GM12878 (cell line): ENCODE data around the gene IL17RC. TPM values are rescaled to one million over a fixed set of nuclear protein-coding genes. Genes with fewer than 3 reads are reported as not detected.

Source experiments
- ATAC-seq: fragments of 200-7000 bp; cut with Tn5 transposase; 3 replicates; pipeline ENCODE4 v1.9.1; 2020; ENCODE audit warnings: mild to moderate bottlenecking, moderate library complexity
- Bru-seq: library from RNA; stranded (reverse); fragments of 400-500 nt; gene quantifications from one replicate; lab custom pipeline; 2021; lab: Mats Ljungman, UMichigan
- BruChase-seq, 2 experiments: library from RNA; stranded (reverse); fragments of 400-500 nt; gene quantifications; one replicate each; lab custom pipeline; 2021; lab: Mats Ljungman, UMichigan
- BruUV-seq: library from RNA; stranded (reverse); fragments of 400-500 nt; replicated peaks from 2 replicates; lab custom pipeline; 2021; lab: Mats Ljungman, UMichigan
- CTCF ChIA-PET: fragments of 300-600 bp; sonication (Branson Sonifier 250); formaldehyde crosslinking; extraction: SDS; loops from one replicate; lab custom pipeline; 2021; ENCODE audit warnings: inconsistent platforms; lab: Yijun Ruan, JAX
- POLR2A ChIA-PET: fragments of 350-600 bp; formaldehyde crosslinking; extraction: SDS; loops from one replicate; lab custom pipeline; 2021; ENCODE audit warnings: inconsistent platforms; lab: Charles Lee
- RAD21 ChIA-PET: fragments of 300-600 bp; sonication (Branson Sonifier 250); formaldehyde crosslinking; loops from one replicate; lab custom pipeline; 2023; ENCODE audit warnings: antibody characterized with exemption; ENCODE audit not compliant: unreplicated experiment; lab: Charles Lee
- SMC1A ChIA-PET: fragments of 300-600 bp; sonication (Branson Sonifier 250); formaldehyde crosslinking; loops from one replicate; lab custom pipeline; 2023; ENCODE audit not compliant: unreplicated experiment, uncharacterized antibody; lab: Charles Lee
- DNase-seq: peaks from one replicate; pipeline ENCODE4 v3.0.0-alpha.2; 2011; ENCODE audit warnings: low read depth, low spot score
- FAIRE-seq: peaks from 3 replicates; lab custom pipeline; 2011; peaks lifted over from hg19 to GRCh38; lab: Jason Lieb, UNC
- H2AFZ ChIP-seq: 2 replicates; pipeline ENCODE4 v1.6.0; 2011; ENCODE audit warnings: low read depth, low read length, control low read depth; ENCODE audit not compliant: control insufficient read depth
- H3K27ac ChIP-seq: 2 replicates; pipeline ENCODE4 v1.5.1; 2011; ENCODE audit warnings: control low read depth; ENCODE audit not compliant: control insufficient read depth, insufficient read depth
- H3K27me3 ChIP-seq, 2 experiments: replicated peaks in 1 of 2; 2 replicates each; pipeline versions ENCODE4 v1.6.0 to v1.6.1; 2011; ENCODE audit warnings: low read length in 1 of 2; ENCODE audit not compliant: control insufficient read depth in 2 of 2, insufficient read depth in 2 of 2
- H3K36me3 ChIP-seq, 2 experiments: 2 replicates each; pipeline ENCODE4 v1.5.1; 2011; ENCODE audit warnings: low read length in 1 of 2; ENCODE audit not compliant: control insufficient read depth in 2 of 2, insufficient read depth in 2 of 2
- H3K4me1 ChIP-seq: 2 replicates; pipeline ENCODE4 v1.6.1; 2011; ENCODE audit warnings: mild to moderate bottlenecking, low read length, moderate library complexity, mixed read lengths; ENCODE audit not compliant: control insufficient read depth, insufficient read depth
- H3K4me2 ChIP-seq: 2 replicates; pipeline ENCODE4 v1.6.0; 2011; ENCODE audit warnings: control low read depth; ENCODE audit not compliant: control insufficient read depth, insufficient read depth
- H3K4me3 ChIP-seq: fragments of 200-600 bp; sonication (generic); 2 replicates; pipeline ENCODE4 v1.5.1; 2016
- H3K79me2 ChIP-seq: 2 replicates; pipeline ENCODE4 v1.6.0; 2011; ENCODE audit warnings: low read length; ENCODE audit not compliant: control insufficient read depth, insufficient read depth
- H3K9ac ChIP-seq: 2 replicates; pipeline ENCODE4 v1.8.0; 2011; ENCODE audit warnings: low read length, control low read depth, mixed read lengths; ENCODE audit not compliant: control insufficient read depth, insufficient read depth
- H3K9me3 ChIP-seq: replicated peaks from 3 replicates; pipeline ENCODE4 v1.5.1; 2011; ENCODE audit warnings: mild to moderate bottlenecking, low read length; ENCODE audit not compliant: control insufficient read depth, insufficient read depth
- H4K20me1 ChIP-seq: 2 replicates; pipeline ENCODE4 v1.6.0; 2011; ENCODE audit not compliant: control insufficient read depth, insufficient read depth
- BCL11A ChIP-seq: IDR thresholded peaks from 2 replicates; pipeline ENCODE4 v1.6.1; 2011; ENCODE audit warnings: low read depth, low read length
- CHD4 ChIP-seq: fragments of 200-600 bp; sonication (generic); IDR thresholded peaks from 2 replicates; pipeline ENCODE4 v1.6.1; 2016; ENCODE audit warnings: mild to moderate bottlenecking
- EED ChIP-seq: sonication (generic); IDR thresholded peaks from 2 replicates; pipeline ENCODE4 v1.6.1; 2016; ENCODE audit warnings: antibody characterized with exemption, low read depth
- ETV6 ChIP-seq, 2 experiments: fragments of 450-650 bp in 1 of 2; IDR thresholded peaks in 1 of 2; conservative IDR thresholded peaks in 1 of 2; 2 replicates each; pipeline ENCODE4 v1.6.1; 2014; ENCODE audit warnings: antibody characterized with exemption in 1 of 2, borderline replicate concordance in 1 of 2, low read depth in 1 of 2, mild to moderate bottlenecking in 1 of 2, moderate library complexity in 1 of 2
- GATAD2B ChIP-seq: fragments of 450-650 bp; conservative IDR thresholded peaks from 2 replicates; pipeline ENCODE4 v1.6.1; 2017; ENCODE audit warnings: low read depth, mild to moderate bottlenecking, moderate library complexity
- PAX5 ChIP-seq: IDR thresholded peaks from 2 replicates; pipeline ENCODE4 v1.6.1; 2011; ENCODE audit warnings: low read depth, low read length, borderline replicate concordance
- TAF1 ChIP-seq: IDR thresholded peaks from 2 replicates; pipeline ENCODE4 v1.6.1; 2011; ENCODE audit warnings: mild to moderate bottlenecking, low read depth, low read length, borderline replicate concordance
- ZNF24 ChIP-seq: fragments of 450-650 bp; IDR thresholded peaks from 2 replicates; pipeline ENCODE4 v1.6.1; 2017; ENCODE audit warnings: antibody characterized with exemption, mild to moderate bottlenecking
- WGBS: methylation state at CpG from one replicate; pipeline ENCODE4 v1.1.6; 2016; ENCODE audit warnings: low lambda C conversion rate; ENCODE audit not compliant: insufficient replicate concordance, insufficient coverage; ENCODE audit errors: missing lambda C conversion rate; 5-methylcytosine and 5-hydroxymethylcytosine counted together
- in situ Hi-C: fragments of 300-500 bp; cut with MboI; formaldehyde crosslinking; loops from 9 replicates; pipeline ENCODE4 v1.14.3; 2018; ENCODE audit warnings: mixed read lengths
- intact Hi-C: fragments of 100-400 bp; cut with micrococcal nuclease; formaldehyde crosslinking; loops from one replicate; pipeline ENCODE4 v1.14.2; 2022; ENCODE audit not compliant: unreplicated experiment
- long read RNA-seq, 2 experiments: library from polyadenylated mRNA; unstranded; transcript quantifications; one replicate each; pipeline ENCODE4 v2.0.0, GENCODE V29; 2019 to 2020
- polyA minus RNA-seq, 3 experiments: library from RNA; depleted of rRNA, polyadenylated mRNA; stranded (reverse); fragments of >200 nt; gene quantifications; 2 replicates each; pipeline ENCODE4 v1.2.3, GENCODE V29; 2011
- polyA plus RNA-seq, 11 experiments: library from polyadenylated mRNA; depleted of rRNA in 4 of 11; unstranded in 6 of 11; stranded (reverse) in 5 of 11; fragments of >200 nt; fragmentation: Nextera tagmentation in 4 of 11; fragmentation: Illumina TruSeq in 1 of 11; extraction: Ambion mirVana in 4 of 11; extraction: Trizol in 1 of 11; gene quantifications; 1 replicate in 1 of 11; 2 replicates in 10 of 11; pipeline versions ENCODE4 v1.2.1 to v1.2.3, GENCODE V29; 2011 to 2016; ENCODE audit warnings: inconsistent platforms in 2 of 11, missing spikeins in 2 of 11, low read depth in 1 of 11
- total RNA-seq, 4 experiments: library from RNA; depleted of rRNA in 3 of 4; stranded (reverse); fragments of >200 nt in 3 of 4; fragmentation: Illumina TruSeq in 1 of 4; extraction: Trizol in 1 of 4; gene quantifications; 2 replicates each; pipeline versions ENCODE4 v1.2.1 to v1.2.3, GENCODE V29; 2013 to 2021
- TF ChIP-seq, protein P1 (sequence below): IDR thresholded peaks from 2 replicates; pipeline ENCODE4 v1.6.1; 2012; ENCODE audit warnings: low read depth, low read length, improper control_type of control experiment
- TF ChIP-seq, protein P2 (sequence below): fragments of 150-350 bp; IDR thresholded peaks from 2 replicates; pipeline ENCODE4 v1.6.1; 2014; ENCODE audit warnings: mild to moderate bottlenecking, low read depth, low read length
- TF ChIP-seq, protein P3 (sequence below): fragments of 450-650 bp; IDR thresholded peaks from 2 replicates; pipeline ENCODE4 v1.6.1; 2018; ENCODE audit warnings: mild to moderate bottlenecking, low read depth, moderate library complexity; ENCODE audit not compliant: partially characterized antibody

The IL17RC gene, protein sequence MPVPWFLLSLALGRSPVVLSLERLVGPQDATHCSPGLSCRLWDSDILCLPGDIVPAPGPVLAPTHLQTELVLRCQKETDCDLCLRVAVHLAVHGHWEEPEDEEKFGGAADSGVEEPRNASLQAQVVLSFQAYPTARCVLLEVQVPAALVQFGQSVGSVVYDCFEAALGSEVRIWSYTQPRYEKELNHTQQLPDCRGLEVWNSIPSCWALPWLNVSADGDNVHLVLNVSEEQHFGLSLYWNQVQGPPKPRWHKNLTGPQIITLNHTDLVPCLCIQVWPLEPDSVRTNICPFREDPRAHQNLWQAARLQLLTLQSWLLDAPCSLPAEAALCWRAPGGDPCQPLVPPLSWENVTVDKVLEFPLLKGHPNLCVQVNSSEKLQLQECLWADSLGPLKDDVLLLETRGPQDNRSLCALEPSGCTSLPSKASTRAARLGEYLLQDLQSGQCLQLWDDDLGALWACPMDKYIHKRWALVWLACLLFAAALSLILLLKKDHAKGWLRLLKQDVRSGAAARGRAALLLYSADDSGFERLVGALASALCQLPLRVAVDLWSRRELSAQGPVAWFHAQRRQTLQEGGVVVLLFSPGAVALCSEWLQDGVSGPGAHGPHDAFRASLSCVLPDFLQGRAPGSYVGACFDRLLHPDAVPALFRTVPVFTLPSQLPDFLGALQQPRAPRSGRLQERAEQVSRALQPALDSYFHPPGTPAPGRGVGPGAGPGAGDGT
- total RNA-seq (2013; cell fraction: nucleolus; rRNA removed) = 0.71 and 3.2 TPM in 2 replicates
- 0.34 and 0.44 TPM in 2 replicates for total RNA-seq (2014; rRNA removed)
- total RNA-seq (2014; rRNA removed; fragmentation: Illumina TruSeq; extraction: Trizol) = not detected in 2 replicates
- 0.37 and 0.44 TPM in 2 replicates for total RNA-seq (2021)
- polyA plus RNA-seq (2011; ENCODE audit: low read depth) = 0.14 TPM
- 0.11 TPM in 1 of 2 replicates, not detected in the other for polyA plus RNA-seq (2011; rRNA removed)
- polyA plus RNA-seq (2011; cell fraction: cytosol; rRNA removed) = 0.03 and 0.08 TPM in 2 replicates
- polyA plus RNA-seq (2011; cell fraction: nucleus; rRNA removed) = 0.50 and 0.82 TPM in 2 replicates
- polyA plus RNA-seq (2012) = 0.35 and 0.97 TPM in 2 replicates
- polyA plus RNA-seq (2014; fragmentation: Illumina TruSeq; extraction: Trizol) = 0.07 TPM in 1 of 2 replicates, not detected in the other
- polyA plus RNA-seq (2014; fragmentation: Nextera tagmentation; extraction: Ambion mirVana) = not detected
- 0.29 TPM in 2 replicates for polyA plus RNA-seq (2014; rRNA removed)
- polyA plus RNA-seq (2016; fragmentation: Nextera tagmentation; extraction: Ambion mirVana) = 1 to 10 TPM; 3.9 to 4.4 TPM
- not detected in 2 replicates for polyA minus RNA-seq (2011; rRNA and poly(A)+ RNA removed)
- polyA minus RNA-seq (2011; cell fraction: cytosol; rRNA and poly(A)+ RNA removed) = not detected in 2 replicates
- polyA minus RNA-seq (2011; cell fraction: nucleus; rRNA and poly(A)+ RNA removed) = 0.36 and 0.38 TPM in 2 replicates
- Bru-seq, nascent RNA = percentile 23 among the genes with signal in this experiment
- percentile 18 among the genes with signal in this experiment for BruChase-seq, experiment 1, labeled RNA remaining after a 6-hour chase
- BruChase-seq, experiment 2, labeled RNA remaining after a 2-hour chase = percentile 18 among the genes with signal in this experiment
- long read RNA-seq, experiment 1 = 0 reads
- long read RNA-seq, experiment 2 = 0 reads

DNA sequence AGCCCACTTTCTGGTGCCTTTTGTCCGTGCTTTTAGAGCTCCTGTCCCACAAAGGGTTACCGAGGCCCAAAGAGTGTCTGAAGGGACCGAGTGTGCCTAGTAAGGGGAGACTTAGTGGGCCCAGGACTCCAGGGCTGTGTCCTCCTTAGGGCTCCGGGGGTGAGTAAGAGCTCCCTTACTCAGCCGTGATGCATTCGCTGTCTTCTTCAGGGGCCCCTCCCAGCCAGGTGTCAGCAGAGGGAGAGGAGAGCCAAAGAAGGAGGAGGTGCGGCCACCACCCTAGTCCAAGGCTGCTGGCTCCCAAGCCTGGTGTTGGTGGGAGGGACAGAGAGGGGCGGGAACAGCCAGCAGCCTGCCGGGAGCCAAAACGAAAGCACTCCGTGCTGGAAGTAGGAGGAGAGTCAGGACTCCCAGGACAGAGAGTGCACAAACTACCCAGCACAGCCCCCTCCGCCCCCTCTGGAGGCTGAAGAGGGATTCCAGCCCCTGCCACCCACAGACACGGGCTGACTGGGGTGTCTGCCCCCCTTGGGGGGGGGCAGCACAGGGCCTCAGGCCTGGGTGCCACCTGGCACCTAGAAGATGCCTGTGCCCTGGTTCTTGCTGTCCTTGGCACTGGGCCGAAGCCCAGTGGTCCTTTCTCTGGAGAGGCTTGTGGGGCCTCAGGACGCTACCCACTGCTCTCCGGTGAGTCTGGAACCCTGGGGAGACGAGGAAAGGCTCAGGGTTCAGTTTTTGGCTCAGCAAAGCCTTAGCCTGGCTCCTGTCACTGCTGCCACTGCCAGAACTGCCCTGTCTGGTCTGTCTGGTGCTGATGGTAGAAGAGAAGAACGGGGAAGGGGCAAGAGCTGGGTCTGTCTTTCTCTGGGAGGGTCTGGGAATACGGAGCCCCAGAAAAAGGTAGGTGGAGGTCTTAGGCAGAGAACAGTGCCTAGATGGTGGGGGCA, at the start of gene IL17RC:
Gene IL17RC, plus strand, starts transcription at position 365 of the 947 bp plus-strand sequence. Its CDS starts 218 bp downstream, at position 583.
- Histone ChIP-seq H3K4me3 (peak within 1 kb of the TSS; percentile 54), H3K4me1 (peaks cover 10% of the 10 kb centered on the region), H2AFZ (peak within 1 kb of the TSS; percentile 81), H3K9me3 (no peaks in the 10 kb centered on the region), H3K36me3 (no peaks in the 10 kb centered on the region), H3K27me3 (peaks cover 0 to 2% of the 10 kb centered on the region in 2 experiments; a peak in 1 of 4 replicates), H3K9ac (no peak within 1 kb of the TSS; the same call in 1 of the 2 replicates), H3K79me2 (no peaks in the 10 kb centered on the region), H3K4me2 (peak within 1 kb of the TSS; percentile 98), H4K20me1 (no peaks in the 10 kb centered on the region), H3K27ac (no peak within 1 kb of the TSS)
- ChIA-PET RAD21 (no interaction called here), SMC1A (no interaction called here), POLR2A (interaction anchor here (1.1 kb wide), 1 partner anchor 19 kb away, joined by 3 read pairs; no protein-coding TSS in a partner anchor), CTCF (interaction anchor here (1.0 to 4.4 kb wide), 2 partner anchors 16 to 28 kb away, joined by 3 to 31 read pairs; partner anchors contain the start of gene CRELD1)
- BruUV-seq = no TSS peak
- no peak for DNase-seq
- WGBS = 23% methylated on average over 19 of the region's 19 CpGs
- peak; percentile 35 for ATAC-seq
- FAIRE-seq = no peak
- in situ Hi-C loops = no loop called here
- intact Hi-C loops = no loop called here
- TF ChIP-seq ZNF24 (no peak), EED (no peak), GATAD2B (no peak), BCL11A (no peak), TAF1 (no peak), ETV6 (conservative IDR thresholded peaks at IDR 0.05 in 1 of 2, IDR thresholded peaks at IDR 0.05 in 1 of 2; ENCODE audit: borderline replicate concordance in 1 of 2, low read depth in 1 of 2) (no peak), CHD4 (no peak), PAX5 (no peak)
- TF ChIP-seq, protein P1, sequence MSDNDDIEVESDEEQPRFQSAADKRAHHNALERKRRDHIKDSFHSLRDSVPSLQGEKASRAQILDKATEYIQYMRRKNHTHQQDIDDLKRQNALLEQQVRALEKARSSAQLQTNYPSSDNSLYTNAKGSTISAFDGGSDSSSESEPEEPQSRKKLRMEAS = no peak
- TF ChIP-seq, protein P2, sequence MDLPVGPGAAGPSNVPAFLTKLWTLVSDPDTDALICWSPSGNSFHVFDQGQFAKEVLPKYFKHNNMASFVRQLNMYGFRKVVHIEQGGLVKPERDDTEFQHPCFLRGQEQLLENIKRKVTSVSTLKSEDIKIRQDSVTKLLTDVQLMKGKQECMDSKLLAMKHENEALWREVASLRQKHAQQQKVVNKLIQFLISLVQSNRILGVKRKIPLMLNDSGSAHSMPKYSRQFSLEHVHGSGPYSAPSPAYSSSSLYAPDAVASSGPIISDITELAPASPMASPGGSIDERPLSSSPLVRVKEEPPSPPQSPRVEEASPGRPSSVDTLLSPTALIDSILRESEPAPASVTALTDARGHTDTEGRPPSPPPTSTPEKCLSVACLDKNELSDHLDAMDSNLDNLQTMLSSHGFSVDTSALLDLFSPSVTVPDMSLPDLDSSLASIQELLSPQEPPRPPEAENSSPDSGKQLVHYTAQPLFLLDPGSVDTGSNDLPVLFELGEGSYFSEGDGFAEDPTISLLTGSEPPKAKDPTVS = no peak
- TF ChIP-seq, protein P3, sequence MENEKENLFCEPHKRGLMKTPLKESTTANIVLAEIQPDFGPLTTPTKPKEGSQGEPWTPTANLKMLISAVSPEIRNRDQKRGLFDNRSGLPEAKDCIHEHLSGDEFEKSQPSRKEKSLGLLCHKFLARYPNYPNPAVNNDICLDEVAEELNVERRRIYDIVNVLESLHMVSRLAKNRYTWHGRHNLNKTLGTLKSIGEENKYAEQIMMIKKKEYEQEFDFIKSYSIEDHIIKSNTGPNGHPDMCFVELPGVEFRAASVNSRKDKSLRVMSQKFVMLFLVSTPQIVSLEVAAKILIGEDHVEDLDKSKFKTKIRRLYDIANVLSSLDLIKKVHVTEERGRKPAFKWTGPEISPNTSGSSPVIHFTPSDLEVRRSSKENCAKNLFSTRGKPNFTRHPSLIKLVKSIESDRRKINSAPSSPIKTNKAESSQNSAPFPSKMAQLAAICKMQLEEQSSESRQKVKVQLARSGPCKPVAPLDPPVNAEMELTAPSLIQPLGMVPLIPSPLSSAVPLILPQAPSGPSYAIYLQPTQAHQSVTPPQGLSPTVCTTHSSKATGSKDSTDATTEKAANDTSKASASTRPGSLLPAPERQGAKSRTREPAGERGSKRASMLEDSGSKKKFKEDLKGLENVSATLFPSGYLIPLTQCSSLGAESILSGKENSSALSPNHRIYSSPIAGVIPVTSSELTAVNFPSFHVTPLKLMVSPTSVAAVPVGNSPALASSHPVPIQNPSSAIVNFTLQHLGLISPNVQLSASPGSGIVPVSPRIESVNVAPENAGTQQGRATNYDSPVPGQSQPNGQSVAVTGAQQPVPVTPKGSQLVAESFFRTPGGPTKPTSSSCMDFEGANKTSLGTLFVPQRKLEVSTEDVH = no peak
